ENCODE data around the gene HSD11B1. TPM values are rescaled to one million over a fixed set of nuclear protein-coding genes. Genes with fewer than 3 reads are reported as not detected.

HSD11B1 gene
- total RNA-seq, 1 experiment from 2014 or later = 0.27 TPM

DNA sequence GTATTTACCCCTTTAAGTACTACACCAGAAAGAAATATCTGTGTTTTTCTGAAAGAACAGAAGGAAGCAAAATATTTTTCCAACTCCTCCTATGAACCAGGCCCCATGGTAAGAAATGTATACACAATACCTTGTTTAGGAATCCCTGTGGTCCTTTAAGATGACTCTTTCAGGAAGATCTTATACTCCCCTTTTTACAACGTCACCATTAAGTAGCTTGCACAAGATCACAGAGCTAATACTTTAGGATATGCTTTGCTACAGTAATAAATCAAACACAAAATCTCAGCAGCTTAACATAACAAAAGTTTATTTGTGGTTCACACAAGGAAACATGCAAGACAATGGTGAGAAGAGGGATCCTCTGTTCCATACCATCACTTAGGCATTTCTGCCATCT is 43.6 kb upstream of the HSD11B1 start (continued):
- TF ChIP-seq EGR1 (IDR thresholded peaks at IDR 0.05; ENCODE audit: low read depth) = no peak

DNA sequence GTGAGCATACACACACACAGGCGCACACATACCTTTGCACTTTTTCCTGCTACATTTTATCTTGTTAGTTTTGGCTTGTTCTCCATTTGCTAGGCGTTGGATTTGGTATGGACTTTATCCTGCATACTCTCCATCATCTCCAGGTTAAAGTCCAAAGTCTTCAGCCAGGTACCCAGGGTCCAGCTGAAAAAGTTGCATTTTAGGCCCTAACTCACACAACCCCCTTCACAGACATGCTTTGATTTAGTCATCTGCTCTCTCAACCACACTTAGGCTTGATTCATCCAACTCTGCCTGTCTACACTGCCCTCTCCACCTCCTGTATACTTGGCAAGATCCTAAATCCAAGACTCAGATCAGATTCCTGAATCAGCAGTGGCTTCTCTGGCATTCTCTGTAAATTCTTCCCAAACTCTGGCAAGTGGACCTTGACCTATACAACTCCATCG is 41.7 kb upstream of the HSD11B1 start:
- intact Hi-C loops (cut with micrococcal nuclease) = no loop called here
- DNase-seq (ENCODE audit: low read depth, low spot score) (no peak), ATAC-seq (no peak)
- no peaks in the 10 kb centered on the region for H3K9me2 ChIP-seq (ENCODE audit: insufficient read depth)
- H2AFZ ChIP-seq (ENCODE audit: low read depth, low read length, poor library complexity, severe bottlenecking) = no peak overlapping the region
- peaks cover 0 to 9% of the 10 kb centered on the region in 2 experiments; a peak in 2 of 4 replicates for H3K4me1 ChIP-seq (ENCODE audit: control insufficient read depth in 1 of 2, insufficient read depth in 2 of 2, low read length in 2 of 2)
- no peak overlapping the region for H3K27ac ChIP-seq (ENCODE audit: low read depth, low read length)
- no peaks in the 10 kb centered on the region for H3K79me2 ChIP-seq (ENCODE audit: insufficient read depth, low read length)
- H4K20me1 ChIP-seq (ENCODE audit: insufficient read depth) = no peaks in the 10 kb centered on the region
- no peaks in the 10 kb centered on the region for H3K27me3 ChIP-seq (ENCODE audit: insufficient read depth, low read length)
- POLR2A ChIA-PET = no interaction called here
- CTCF ChIA-PET = no interaction called here
- H3K36me3 ChIP-seq (ENCODE audit: control insufficient read depth in 1 of 2, insufficient read depth in 2 of 2, low read length in 2 of 2) = no peaks in the 10 kb centered on the region
- BruUV-seq (replicated peaks) = no TSS peak
- RAD21 ChIA-PET (ENCODE audit: low non-redundant PET in 1 of 2, low total read pairs in 2 of 2, uncharacterized antibody in 2 of 2, unreplicated experiment in 2 of 2) = no interaction called here
- no peak overlapping the region for H3K4me2 ChIP-seq (ENCODE audit: low read length)
- no peaks in the 10 kb centered on the region for H3K9me3 ChIP-seq (ENCODE audit: control insufficient read depth in 1 of 2, insufficient read depth in 1 of 2, low read depth in 1 of 2, low read length in 2 of 2)
- no peak overlapping the region for H3K9ac ChIP-seq (ENCODE audit: low read length)
- TF ChIP-seq ELF1 (IDR thresholded peaks at IDR 0.05; ENCODE audit: borderline replicate concordance, low read depth) (no peak), CBX3 (IDR thresholded peaks at IDR 0.05; ENCODE audit: low read depth) (no peak), YY1 (IDR thresholded peaks at IDR 0.05; ENCODE audit: extremely low read depth, insufficient replicate concordance, low read depth, low read length) (no peak), EZH2 (IDR thresholded peaks at IDR 0.05) (no peak), EGR1 (IDR thresholded peaks at IDR 0.05; ENCODE audit: low read depth) (no peak), ZNF274 (IDR thresholded peaks at IDR 0.05; ENCODE audit: low read depth, low read length) (no peak)
- H3K4me3 ChIP-seq (replicated peaks in 1 of 2; ENCODE audit: low read depth in 1 of 2, low read length in 2 of 2) = no peak overlapping the region

DNA sequence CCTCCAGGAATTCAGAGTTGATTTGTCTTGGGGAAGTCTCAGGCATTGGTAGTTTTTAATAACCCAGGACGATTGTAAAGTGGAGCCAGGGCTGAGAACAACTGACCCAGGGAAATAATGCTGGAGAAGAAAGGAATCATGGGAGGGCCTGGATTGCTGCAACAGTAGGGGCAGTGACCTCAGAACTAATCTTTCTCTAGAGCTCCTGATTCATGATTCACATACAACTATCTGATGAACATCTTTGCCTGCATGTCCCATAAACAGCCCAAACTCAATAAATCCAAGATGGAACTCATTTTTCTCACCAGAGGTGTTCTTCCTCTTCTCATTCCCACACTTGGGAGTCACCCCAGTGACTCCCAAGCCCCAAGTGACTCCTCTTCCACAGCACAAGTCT is 37.5 kb upstream of the HSD11B1 start:
- no peaks in the 10 kb centered on the region for H3K79me2 ChIP-seq (ENCODE audit: insufficient read depth, low read length)
- no peak for ATAC-seq
- H3K4me3 ChIP-seq (replicated peaks in 1 of 2; ENCODE audit: low read depth in 1 of 2, low read length in 2 of 2) = no peak overlapping the region
- peaks cover 0 to 7% of the 10 kb centered on the region in 2 experiments; a peak in 1 of 4 replicates for H3K4me1 ChIP-seq (ENCODE audit: control insufficient read depth in 1 of 2, insufficient read depth in 2 of 2, low read length in 2 of 2)
- H3K27me3 ChIP-seq (ENCODE audit: insufficient read depth, low read length) = no peaks in the 10 kb centered on the region
- ChIA-PET CTCF (no interaction called here), RAD21 (ENCODE audit: low non-redundant PET in 1 of 2, low total read pairs in 2 of 2, uncharacterized antibody in 2 of 2, unreplicated experiment in 2 of 2) (no interaction called here), POLR2A (interaction anchor here (1.3 kb wide), 1 partner anchor 18 kb away, joined by 4 read pairs; no protein-coding TSS in a partner anchor)
- DNase-seq (ENCODE audit: low read depth, low spot score) = no peak
- H3K4me2 ChIP-seq (ENCODE audit: low read length) = no peak overlapping the region
- H3K9ac ChIP-seq (ENCODE audit: low read length) = no peak overlapping the region
- H2AFZ ChIP-seq (ENCODE audit: low read depth, low read length, poor library complexity, severe bottlenecking) = no peak overlapping the region
- no TSS peak for BruUV-seq (replicated peaks)
- no peaks in the 10 kb centered on the region for H3K9me2 ChIP-seq (ENCODE audit: insufficient read depth)
- no peaks in the 10 kb centered on the region for H3K36me3 ChIP-seq (ENCODE audit: control insufficient read depth in 1 of 2, insufficient read depth in 2 of 2, low read length in 2 of 2)
- no peak overlapping the region for H3K27ac ChIP-seq (ENCODE audit: low read depth, low read length)
- H3K9me3 ChIP-seq (ENCODE audit: control insufficient read depth in 1 of 2, insufficient read depth in 1 of 2, low read depth in 1 of 2, low read length in 2 of 2) = no peaks in the 10 kb centered on the region
- intact Hi-C loops (cut with micrococcal nuclease) = no loop called here
- TF ChIP-seq POLR2A (IDR thresholded peaks at IDR 0.05; ENCODE audit: borderline replicate concordance, extremely low read depth, insufficient read depth, insufficient read length) (no peak), ELF1 (IDR thresholded peaks at IDR 0.05; ENCODE audit: borderline replicate concordance, low read depth) (no peak), SP1 (IDR thresholded peaks at IDR 0.05; ENCODE audit: low read depth) (no peak), SIN3A (IDR thresholded peaks at IDR 0.05; ENCODE audit: low read depth) (no peak), EZH2 (IDR thresholded peaks at IDR 0.05) (no peak), CBX3 (IDR thresholded peaks at IDR 0.05; ENCODE audit: low read depth) (no peak)
- TF ChIP-seq, protein P1, sequence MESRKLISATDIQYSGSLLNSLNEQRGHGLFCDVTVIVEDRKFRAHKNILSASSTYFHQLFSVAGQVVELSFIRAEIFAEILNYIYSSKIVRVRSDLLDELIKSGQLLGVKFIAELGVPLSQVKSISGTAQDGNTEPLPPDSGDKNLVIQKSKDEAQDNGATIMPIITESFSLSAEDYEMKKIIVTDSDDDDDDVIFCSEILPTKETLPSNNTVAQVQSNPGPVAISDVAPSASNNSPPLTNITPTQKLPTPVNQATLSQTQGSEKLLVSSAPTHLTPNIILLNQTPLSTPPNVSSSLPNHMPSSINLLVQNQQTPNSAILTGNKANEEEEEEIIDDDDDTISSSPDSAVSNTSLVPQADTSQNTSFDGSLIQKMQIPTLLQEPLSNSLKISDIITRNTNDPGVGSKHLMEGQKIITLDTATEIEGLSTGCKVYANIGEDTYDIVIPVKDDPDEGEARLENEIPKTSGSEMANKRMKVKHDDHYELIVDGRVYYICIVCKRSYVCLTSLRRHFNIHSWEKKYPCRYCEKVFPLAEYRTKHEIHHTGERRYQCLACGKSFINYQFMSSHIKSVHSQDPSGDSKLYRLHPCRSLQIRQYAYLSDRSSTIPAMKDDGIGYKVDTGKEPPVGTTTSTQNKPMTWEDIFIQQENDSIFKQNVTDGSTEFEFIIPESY (IDR thresholded peaks at IDR 0.05; ENCODE audit: extremely low read depth, insufficient replicate concordance, low read length) = no peak
- H4K20me1 ChIP-seq (ENCODE audit: insufficient read depth) = no peaks in the 10 kb centered on the region
